H9 (cell line): ENCODE measurements around the gene OCSTAMP. TPM values are rescaled to one million over a fixed set of nuclear protein-coding genes. Genes with fewer than 3 reads are reported as not detected.

Source experiments
- DNase-seq: peaks from one replicate; pipeline ENCODE4 v3.0.0-alpha.2; 2017
- H2AFZ ChIP-seq: one replicate; pipeline ENCODE4 v1.6.1; 2013; ENCODE audit warnings: mild to moderate bottlenecking, low read length, control low read depth, moderate library complexity
- H2AK5ac ChIP-seq: 2 replicates; pipeline ENCODE4 v1.6.1; 2013; ENCODE audit warnings: low read length, control low read depth, mixed read lengths; ENCODE audit not compliant: insufficient read length
- H2BK120ac ChIP-seq: one replicate; pipeline ENCODE4 v1.6.1; 2013; ENCODE audit warnings: low read depth, mild to moderate bottlenecking, low read length, control low read depth, inconsistent platforms; ENCODE audit not compliant: poor library complexity, severe bottlenecking
- H2BK12ac ChIP-seq: 2 replicates; pipeline ENCODE4 v1.6.1; 2013; ENCODE audit warnings: low read length, control low read depth, mixed read lengths, low read depth; ENCODE audit not compliant: insufficient read length
- H2BK15ac ChIP-seq: 2 replicates; pipeline ENCODE4 v1.6.1; 2013; ENCODE audit warnings: low read depth, low read length, control low read depth
- H2BK20ac ChIP-seq: one replicate; pipeline ENCODE4 v1.6.1; 2013; ENCODE audit warnings: low read depth, mild to moderate bottlenecking, low read length, control low read depth, inconsistent platforms; ENCODE audit not compliant: poor library complexity, severe bottlenecking
- H2BK5ac ChIP-seq: 2 replicates; pipeline ENCODE4 v1.6.1; 2013; ENCODE audit warnings: low read length, control low read depth, mixed read lengths; ENCODE audit not compliant: insufficient read length
- H3K14ac ChIP-seq: 2 replicates; pipeline ENCODE4 v1.6.1; 2013; ENCODE audit warnings: low read length, control low read depth; ENCODE audit not compliant: insufficient read depth
- H3K18ac ChIP-seq: 2 replicates; pipeline ENCODE4 v1.6.1; 2013; ENCODE audit warnings: low read depth, mild to moderate bottlenecking, mixed read lengths, low read length, control low read depth; ENCODE audit not compliant: insufficient read length
- H3K23ac ChIP-seq: 2 replicates; pipeline ENCODE4 v1.6.1; 2013; ENCODE audit warnings: low read length, control low read depth, mixed read lengths, low read depth; ENCODE audit not compliant: insufficient read length
- H3K23me2 ChIP-seq: 2 replicates; pipeline ENCODE4 v1.6.1; 2013; ENCODE audit warnings: low read depth, mild to moderate bottlenecking, mixed read lengths, low read length, control low read depth; ENCODE audit not compliant: insufficient read length, poor library complexity, severe bottlenecking
- H3K27ac ChIP-seq: 2 replicates; pipeline ENCODE4 v1.5.1; 2013; ENCODE audit warnings: low read length, control low read depth, mixed read lengths, low read depth; ENCODE audit not compliant: insufficient read length
- H3K27me3 ChIP-seq: 2 replicates; pipeline ENCODE4 v1.6.1; 2013; ENCODE audit warnings: low read length, control low read depth, inconsistent platforms; ENCODE audit not compliant: insufficient read depth
- H3K4ac ChIP-seq: 2 replicates; pipeline ENCODE4 v1.6.1; 2013; ENCODE audit warnings: low read depth, mild to moderate bottlenecking, control low read depth, inconsistent platforms, low read length, moderate library complexity
- H3K4me1 ChIP-seq: 2 replicates; pipeline ENCODE4 v1.6.1; 2013; ENCODE audit warnings: low read length, control low read depth, inconsistent platforms; ENCODE audit not compliant: insufficient read depth
- H3K4me2 ChIP-seq: 2 replicates; pipeline ENCODE4 v1.6.1; 2013; ENCODE audit warnings: low read length, control low read depth, mixed read lengths; ENCODE audit not compliant: insufficient read length, insufficient read depth
- H3K56ac ChIP-seq: 2 replicates; pipeline ENCODE4 v1.6.1; 2013; ENCODE audit warnings: low read depth, mild to moderate bottlenecking, mixed read lengths, low read length, control low read depth; ENCODE audit not compliant: insufficient read length
- H3K79me1 ChIP-seq: 2 replicates; pipeline ENCODE4 v1.6.1; 2013; ENCODE audit warnings: low read depth, mild to moderate bottlenecking, moderate library complexity, low read length, control low read depth, inconsistent platforms; ENCODE audit not compliant: insufficient read depth, poor library complexity, severe bottlenecking
- H3K79me2 ChIP-seq: 2 replicates; pipeline ENCODE4 v1.6.1; 2013; ENCODE audit warnings: low read length, control low read depth, inconsistent platforms; ENCODE audit not compliant: insufficient read depth
- H3K9ac ChIP-seq: 2 replicates; pipeline ENCODE4 v1.6.1; 2013; ENCODE audit warnings: low read length, control low read depth, mixed read lengths; ENCODE audit not compliant: insufficient read length; ENCODE audit errors: extremely low read depth
- H3K9me3 ChIP-seq: one replicate; pipeline ENCODE4 v1.6.1; 2013; ENCODE audit warnings: low read depth, low read length, inconsistent platforms; ENCODE audit not compliant: control insufficient read depth
- H3T11ph ChIP-seq: one replicate; pipeline ENCODE4 v1.6.1; 2013; ENCODE audit warnings: mild to moderate bottlenecking, low read length, control low read depth, inconsistent platforms
- H4K20me1 ChIP-seq: one replicate; pipeline ENCODE4 v1.6.1; 2013; ENCODE audit not compliant: control insufficient read depth, insufficient read length, insufficient read depth
- H4K5ac ChIP-seq: 2 replicates; pipeline ENCODE4 v1.6.1; 2013; ENCODE audit warnings: low read depth, mild to moderate bottlenecking, mixed read lengths, low read length, control low read depth; ENCODE audit not compliant: insufficient read length
- H4K8ac ChIP-seq: replicated peaks from 2 replicates; pipeline ENCODE4 v1.6.1; 2013; ENCODE audit warnings: low read length, control low read depth, mixed read lengths, low read depth; ENCODE audit not compliant: insufficient read length
- H4K91ac ChIP-seq: 2 replicates; pipeline ENCODE4 v1.6.1; 2013; ENCODE audit warnings: low read depth, mild to moderate bottlenecking, moderate library complexity, mixed read lengths, low read length, control low read depth; ENCODE audit not compliant: insufficient read length
- H3K27ac Mint-ChIP-seq, 3 experiments: 2 replicates in 2 of 3; 3 replicates in 1 of 3; pipeline ENCODE4 v1.8.0; 2020 to 2021; ENCODE audit warnings: mixed read lengths in 3 of 3, mild to moderate bottlenecking in 1 of 3, moderate library complexity in 1 of 3
- H3K27me3 Mint-ChIP-seq: 2 replicates; pipeline ENCODE4 v1.8.0; 2021; ENCODE audit warnings: low read depth, mild to moderate bottlenecking, moderate library complexity, mixed read lengths
- H3K36me3 Mint-ChIP-seq, 3 experiments: 2 replicates in 2 of 3; 3 replicates in 1 of 3; pipeline ENCODE4 v1.8.0; 2020 to 2021; ENCODE audit warnings: low read depth in 3 of 3, mixed read lengths in 3 of 3; ENCODE audit not compliant: insufficient read depth in 1 of 3
- H3K4me1 Mint-ChIP-seq, 2 experiments: 2 replicates each; pipeline ENCODE4 v1.8.0; 2020; ENCODE audit warnings: mixed read lengths in 2 of 2
- H3K4me3 Mint-ChIP-seq, 2 experiments: 2 replicates in 1 of 2; 3 replicates in 1 of 2; pipeline ENCODE4 v1.8.0; 2020 to 2021; ENCODE audit warnings: mild to moderate bottlenecking in 2 of 2, mixed read lengths in 2 of 2, moderate library complexity in 1 of 2
- H3K9me3 Mint-ChIP-seq, 2 experiments: 2 replicates in 1 of 2; 3 replicates in 1 of 2; pipeline ENCODE4 v1.8.0; 2020; ENCODE audit warnings: mild to moderate bottlenecking in 2 of 2, mixed read lengths in 2 of 2, moderate library complexity in 1 of 2
- CTCF ChIP-seq: fragments of 200-600 bp; sonication (generic); conservative IDR thresholded peaks from 3 replicates; pipeline ENCODE4 v1.8.0; 2021; ENCODE audit warnings: antibody characterized with exemption, mild to moderate bottlenecking
- WGBS: extraction: QIAGEN DNeasy Blood & Tissue Kit; methylation state at CpG from one replicate; pipeline ENCODE4 v1.1.7; 2013; ENCODE audit warnings: missing lambda C conversion rate, low lambda C conversion rate, mixed read lengths; ENCODE audit not compliant: insufficient read length; ENCODE audit errors: extremely low coverage; 5-methylcytosine and 5-hydroxymethylcytosine counted together
- total RNA-seq: library from RNA; stranded (reverse); gene quantifications from 2 replicates; pipeline ENCODE4 v1.2.1, GENCODE V29; 2021

The OCSTAMP gene
- total RNA-seq, 1 experiment from 2014 or later, result not detected

GRCh38 chr20:46576774-46577395 is 26.4 kb upstream of the OCSTAMP start:
- no peak overlapping the region for H3K4me2 ChIP-seq
- H3K27me3 ChIP-seq, result no peaks in the 10 kb centered on the region
- H4K5ac ChIP-seq, result no peak overlapping the region
- no peak overlapping the region for H2BK15ac ChIP-seq
- H3K56ac ChIP-seq, result no peak overlapping the region
- no peaks in the 10 kb centered on the region for H3K79me2 ChIP-seq
- no peak overlapping the region for H3K4ac ChIP-seq
- H4K20me1 ChIP-seq, result no peaks in the 10 kb centered on the region
- no peaks in the 10 kb centered on the region for H3K23me2 ChIP-seq
- H3K36me3 Mint-ChIP-seq, result peaks cover 15 to 36% (median 21%) of the 10 kb centered on the region in 3 experiments
- no peaks in the 10 kb centered on the region for H3K9me3 ChIP-seq
- no peak for TF ChIP-seq CTCF
- H3K79me1 ChIP-seq, result no peaks in the 10 kb centered on the region
- peaks cover 13 to 14% of the 10 kb centered on the region in 2 experiments for H3K9me3 Mint-ChIP-seq
- no peak overlapping the region for H4K8ac ChIP-seq
- no CpG with 5 or more reads among the region's 6 CpGs for WGBS
- no peak overlapping the region for H4K91ac ChIP-seq
- H2BK12ac ChIP-seq, result no peak overlapping the region
- no peak overlapping the region for H3T11ph ChIP-seq
- H3K27me3 Mint-ChIP-seq, result no peaks in the 10 kb centered on the region
- peaks cover 9 to 24% of the 10 kb centered on the region in 2 experiments for H3K4me1 Mint-ChIP-seq
- no peak overlapping the region for H3K27ac ChIP-seq
- no peak overlapping the region for H2BK120ac ChIP-seq
- H3K23ac ChIP-seq, result no peak overlapping the region
- no peaks in the 10 kb centered on the region for H3K4me1 ChIP-seq
- no peak overlapping the region for H2BK5ac ChIP-seq
- H2BK20ac ChIP-seq, result no peak overlapping the region
- no peak overlapping the region for H3K9ac ChIP-seq
- H3K14ac ChIP-seq, result no peak overlapping the region
- H2AK5ac ChIP-seq, result no peak overlapping the region
- H2AFZ ChIP-seq, result no peak overlapping the region
- H3K4me3 Mint-ChIP-seq, result no peak overlapping the region
- H3K27ac Mint-ChIP-seq, result no peak overlapping the region
- no peak for DNase-seq
- no peak overlapping the region for H3K18ac ChIP-seq
